ENCODE data around the gene DNAJC16.

The DNAJC16 gene

GRCh38 chr1:15540186-15540585, 13.5 kb downstream of the DNAJC16 start:
- DNase-seq (ENCODE audit: low read depth): no peak

GRCh38 chr1:15541231-15541792, 14.7 kb downstream of the DNAJC16 start:
- DNase-seq (ENCODE audit: low read depth): no peak

- DNase-seq (ENCODE audit: low read depth): no peak
Measured at GRCh38 chr1:15542388-15543250, 16.0 kb downstream of the DNAJC16 start.

- DNase-seq (ENCODE audit: low read depth): no peak
Measured at GRCh38 chr1:15543251-15543588, 16.6 kb downstream of the DNAJC16 start.

- peak; percentile 42 for DNase-seq (ENCODE audit: low read depth)
Measured at GRCh38 chr1:15543589-15544568, 17.2 kb downstream of the DNAJC16 start.

- no peak for DNase-seq (ENCODE audit: low read depth)
Measured at GRCh38 chr1:15546641-15547040, 20.0 kb downstream of the DNAJC16 start.

- no peak for DNase-seq (ENCODE audit: low read depth)
Measured at GRCh38 chr1:15550573-15550972, 23.9 kb downstream of the DNAJC16 start.

GRCh38 chr1:15557008-15557407, 30.4 kb downstream of the DNAJC16 start:
- no peak for DNase-seq (ENCODE audit: low read depth)

GRCh38 chr1:15557594-15557993, 30.9 kb downstream of the DNAJC16 start:
- no peak for DNase-seq (ENCODE audit: low read depth)

GRCh38 chr1:15558516-15558915, 31.9 kb downstream of the DNAJC16 start:
- DNase-seq (ENCODE audit: low read depth): no peak

- no peak for DNase-seq (ENCODE audit: low read depth)
Measured at GRCh38 chr1:15559189-15559810, 32.7 kb downstream of the DNAJC16 start.

- DNase-seq (ENCODE audit: low read depth): no peak
Measured at GRCh38 chr1:15568387-15569073, 41.9 kb downstream of the DNAJC16 start.

- DNase-seq (ENCODE audit: low read depth): no peak
Measured at GRCh38 chr1:15570861-15571260, 44.2 kb downstream of the DNAJC16 start.

GRCh38 chr1:15571266-15571665, 44.6 kb downstream of the DNAJC16 start:
- DNase-seq (ENCODE audit: low read depth): no peak

- DNase-seq (ENCODE audit: low read depth): no peak
Measured at GRCh38 chr1:15573477-15573876, 46.8 kb downstream of the DNAJC16 start.

- DNase-seq (ENCODE audit: low read depth): no peak
Measured at GRCh38 chr1:15574741-15575140, 48.1 kb downstream of the DNAJC16 start.

- no peak for DNase-seq (ENCODE audit: low read depth)
Measured at GRCh38 chr1:15575549-15576150, 49.0 kb downstream of the DNAJC16 start.

GRCh38 chr1:15577691-15578090, 51.0 kb downstream of the DNAJC16 start:
- DNase-seq (ENCODE audit: low read depth): no peak

- DNase-seq (ENCODE audit: low read depth): no peak
Measured at GRCh38 chr1:15578921-15579682, 52.5 kb downstream of the DNAJC16 start.

GRCh38 chr1:15579683-15580047, 53.0 kb downstream of the DNAJC16 start:
- DNase-seq (ENCODE audit: low read depth): no peak
